Keratinocyte (primary cell): Measurements from ENCODE around the gene CYB561.

Source experiments
- EZH2 ChIP-seq: IDR thresholded peaks from one replicate; pipeline ENCODE4 v1.6.1; 2012; ENCODE audit warnings: inconsistent platforms, mild to moderate bottlenecking, low read length, moderate library complexity
- TF ChIP-seq, protein P1 (sequence below), 3 experiments: IDR thresholded peaks in 1 of 3; conservative IDR thresholded peaks in 1 of 3; optimal IDR thresholded peaks in 1 of 3; 2 replicates in 2 of 3; 3 replicates in 1 of 3; pipeline versions ENCODE3 to v1.5.1; 2011; ENCODE audit warnings: low read length in 3 of 3, mild to moderate bottlenecking in 3 of 3, moderate library complexity in 2 of 3, control low read depth in 1 of 3, inconsistent platforms in 1 of 3; ENCODE audit not compliant: insufficient read depth in 2 of 3; ENCODE audit errors: extremely low read depth in 1 of 3

DNA sequence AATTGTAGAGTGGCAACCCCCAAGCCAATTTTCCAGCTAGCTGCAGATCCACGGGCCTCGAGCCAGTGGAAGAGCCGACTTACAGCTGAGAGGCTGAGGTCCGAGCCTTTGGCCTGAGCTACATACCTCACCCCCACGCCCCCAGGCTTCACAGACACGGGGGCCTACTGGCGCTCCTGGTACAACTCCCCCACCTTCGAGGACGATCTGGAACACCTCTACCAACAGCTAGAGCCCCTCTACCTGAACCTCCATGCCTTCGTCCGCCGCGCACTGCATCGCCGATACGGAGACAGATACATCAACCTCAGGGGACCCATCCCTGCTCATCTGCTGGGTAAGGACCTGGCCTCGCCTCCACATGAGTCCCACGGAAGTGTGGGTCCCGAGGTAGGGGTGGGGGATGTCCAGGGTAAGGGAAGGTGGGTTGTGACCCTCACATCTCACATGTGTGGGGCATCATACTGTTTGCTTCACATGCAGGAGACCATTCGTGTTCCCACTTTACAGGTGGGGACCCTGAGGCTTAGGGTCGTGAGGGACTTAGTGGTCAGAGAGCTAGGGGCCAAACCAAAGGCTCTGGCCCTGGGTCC is 34.2 kb upstream of the CYB561 start:
- TF ChIP-seq, protein P1, sequence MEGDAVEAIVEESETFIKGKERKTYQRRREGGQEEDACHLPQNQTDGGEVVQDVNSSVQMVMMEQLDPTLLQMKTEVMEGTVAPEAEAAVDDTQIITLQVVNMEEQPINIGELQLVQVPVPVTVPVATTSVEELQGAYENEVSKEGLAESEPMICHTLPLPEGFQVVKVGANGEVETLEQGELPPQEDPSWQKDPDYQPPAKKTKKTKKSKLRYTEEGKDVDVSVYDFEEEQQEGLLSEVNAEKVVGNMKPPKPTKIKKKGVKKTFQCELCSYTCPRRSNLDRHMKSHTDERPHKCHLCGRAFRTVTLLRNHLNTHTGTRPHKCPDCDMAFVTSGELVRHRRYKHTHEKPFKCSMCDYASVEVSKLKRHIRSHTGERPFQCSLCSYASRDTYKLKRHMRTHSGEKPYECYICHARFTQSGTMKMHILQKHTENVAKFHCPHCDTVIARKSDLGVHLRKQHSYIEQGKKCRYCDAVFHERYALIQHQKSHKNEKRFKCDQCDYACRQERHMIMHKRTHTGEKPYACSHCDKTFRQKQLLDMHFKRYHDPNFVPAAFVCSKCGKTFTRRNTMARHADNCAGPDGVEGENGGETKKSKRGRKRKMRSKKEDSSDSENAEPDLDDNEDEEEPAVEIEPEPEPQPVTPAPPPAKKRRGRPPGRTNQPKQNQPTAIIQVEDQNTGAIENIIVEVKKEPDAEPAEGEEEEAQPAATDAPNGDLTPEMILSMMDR (optimal IDR thresholded peaks at IDR 0.05 in 1 of 3, IDR thresholded peaks at IDR 0.05 in 1 of 3, conservative IDR thresholded peaks at IDR 0.05 in 1 of 3; ENCODE audit: extremely low read depth in 1 of 3, insufficient read depth in 2 of 3, low read length in 3 of 3), result no peak
- no peak for TF ChIP-seq EZH2
